Measurements from ENCODE around the gene DERL3. TPM values are rescaled to one million over a fixed set of nuclear protein-coding genes. Genes with fewer than 3 reads are reported as not detected.

Gene DERL3
- total RNA-seq, 4 donors from 2014 or later, result 1.9 to 20.0 (median 3.1) TPM

- H3K4me3 ChIP-seq, result no peak overlapping the region
- in situ Hi-C loops (cut with MboI; ENCODE audit: low pct_ligation_motif_present in 1 of 4, low pct_unique_long_range_greater_than_20kb in 1 of 4, low sequenced_read_pairs in 3 of 4) (no loop called here), intact Hi-C loops (cut with DNase I; ENCODE audit: low total_unique reads) (no loop called here)
- H3K36me3 ChIP-seq, result peaks cover 0 to 59% (median 28%) of the 10 kb centered on the region in 4 donors
- no peaks in the 10 kb centered on the region for H3K9me3 ChIP-seq
- DNase-seq, result no peak
- H3K27ac ChIP-seq, result no peak overlapping the region
- 80 to 95% methylated on average over 2 to 11 of the region's 11 CpGs for WGBS, 2 donors (ENCODE audit: low coverage in 1 of 2)
- no peaks in the 10 kb centered on the region for H3K27me3 ChIP-seq
- H3K4me1 ChIP-seq, result no peaks in the 10 kb centered on the region
- TF ChIP-seq, protein P1, sequence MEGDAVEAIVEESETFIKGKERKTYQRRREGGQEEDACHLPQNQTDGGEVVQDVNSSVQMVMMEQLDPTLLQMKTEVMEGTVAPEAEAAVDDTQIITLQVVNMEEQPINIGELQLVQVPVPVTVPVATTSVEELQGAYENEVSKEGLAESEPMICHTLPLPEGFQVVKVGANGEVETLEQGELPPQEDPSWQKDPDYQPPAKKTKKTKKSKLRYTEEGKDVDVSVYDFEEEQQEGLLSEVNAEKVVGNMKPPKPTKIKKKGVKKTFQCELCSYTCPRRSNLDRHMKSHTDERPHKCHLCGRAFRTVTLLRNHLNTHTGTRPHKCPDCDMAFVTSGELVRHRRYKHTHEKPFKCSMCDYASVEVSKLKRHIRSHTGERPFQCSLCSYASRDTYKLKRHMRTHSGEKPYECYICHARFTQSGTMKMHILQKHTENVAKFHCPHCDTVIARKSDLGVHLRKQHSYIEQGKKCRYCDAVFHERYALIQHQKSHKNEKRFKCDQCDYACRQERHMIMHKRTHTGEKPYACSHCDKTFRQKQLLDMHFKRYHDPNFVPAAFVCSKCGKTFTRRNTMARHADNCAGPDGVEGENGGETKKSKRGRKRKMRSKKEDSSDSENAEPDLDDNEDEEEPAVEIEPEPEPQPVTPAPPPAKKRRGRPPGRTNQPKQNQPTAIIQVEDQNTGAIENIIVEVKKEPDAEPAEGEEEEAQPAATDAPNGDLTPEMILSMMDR (IDR thresholded peaks at IDR 0.05), result no peak
- no peak for TF ChIP-seq EP300 (IDR thresholded peaks at IDR 0.05; ENCODE audit: low read depth)
- TF ChIP-seq POLR2AphosphoS5 (IDR thresholded peaks at IDR 0.05), result no peak
- TF ChIP-seq POLR2A (IDR thresholded peaks at IDR 0.05), result no peak
These were observed 37.5 kb downstream of the DERL3 start for GRCh38 chr22:23801238-23801821.

GRCh38 chr22:23800297-23801237 is 38.2 kb downstream of the DERL3 start:
- H3K27ac ChIP-seq, result no peak overlapping the region
- no peaks in the 10 kb centered on the region for H3K4me1 ChIP-seq
- no peaks in the 10 kb centered on the region for H3K9me3 ChIP-seq
- in situ Hi-C loops (cut with MboI; ENCODE audit: low pct_ligation_motif_present in 1 of 4, low pct_unique_long_range_greater_than_20kb in 1 of 4, low sequenced_read_pairs in 3 of 4), result no loop called here
- 86% methylated on average over 18 of the region's 18 CpGs; no CpG with 5 or more reads in 1 of the 2 donors for WGBS, 2 donors (ENCODE audit: low coverage in 1 of 2)
- DNase-seq, result no peak
- intact Hi-C loops (cut with DNase I; ENCODE audit: low total_unique reads), result no loop called here
- TF ChIP-seq POLR2A (IDR thresholded peaks at IDR 0.05), result no peak
- TF ChIP-seq POLR2AphosphoS5 (IDR thresholded peaks at IDR 0.05), result no peak
- TF ChIP-seq, protein P1 (IDR thresholded peaks at IDR 0.05), result no peak
- TF ChIP-seq EP300 (IDR thresholded peaks at IDR 0.05; ENCODE audit: low read depth), result no peak
- H3K27me3 ChIP-seq, result no peaks in the 10 kb centered on the region
- H3K4me3 ChIP-seq, result no peak overlapping the region
- H3K36me3 ChIP-seq, result peaks cover 0 to 52% (median 25%) of the 10 kb centered on the region in 4 donors

DNA sequence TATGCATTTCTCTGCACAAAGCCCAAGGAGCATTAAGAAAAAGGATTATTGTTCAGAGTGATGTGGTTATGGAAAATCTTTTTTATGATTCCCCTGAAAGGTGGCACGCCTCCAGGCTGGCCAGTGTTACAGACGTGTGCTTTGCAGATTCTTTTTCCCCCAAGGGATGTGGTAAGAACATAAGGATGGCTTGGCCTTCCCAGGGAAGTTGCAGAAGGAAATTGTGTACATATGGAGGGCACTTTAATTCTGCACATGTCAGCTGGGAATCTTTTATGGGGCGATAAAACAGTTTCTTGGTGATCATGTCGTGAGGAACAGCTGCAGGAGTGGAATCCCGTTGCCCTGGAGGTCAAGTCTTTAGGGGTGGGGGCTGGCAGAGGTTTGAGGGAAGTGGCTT is 42.3 kb downstream of the DERL3 start:
- H3K27me3 ChIP-seq, result no peaks in the 10 kb centered on the region
- in situ Hi-C loops (cut with MboI; ENCODE audit: low pct_ligation_motif_present in 1 of 4, low pct_unique_long_range_greater_than_20kb in 1 of 4, low sequenced_read_pairs in 3 of 4), result no loop called here
- intact Hi-C loops (cut with DNase I; ENCODE audit: low total_unique reads), result no loop called here
- no peak for DNase-seq
- H3K27ac ChIP-seq, result no peak overlapping the region
- 50 to 54% methylated on average over 2 to 5 of the region's 5 CpGs for WGBS, 2 donors (ENCODE audit: low coverage in 1 of 2)
- peaks cover 0 to 42% (median 15%) of the 10 kb centered on the region in 4 donors for H3K36me3 ChIP-seq
- H3K4me1 ChIP-seq, result peaks cover 0 to 10% (median 5%) of the 10 kb centered on the region in 4 donors
- H3K4me3 ChIP-seq, result no peak overlapping the region
- TF ChIP-seq POLR2A (IDR thresholded peaks at IDR 0.05) (no peak), EP300 (IDR thresholded peaks at IDR 0.05; ENCODE audit: low read depth) (no peak), POLR2AphosphoS5 (IDR thresholded peaks at IDR 0.05) (no peak)
- TF ChIP-seq, protein P1 (IDR thresholded peaks at IDR 0.05), result no peak
- no peaks in the 10 kb centered on the region for H3K9me3 ChIP-seq

GRCh38 chr22:23793326-23793725 is 45.5 kb downstream of the DERL3 start:
- in situ Hi-C loops (cut with MboI; ENCODE audit: low pct_ligation_motif_present in 1 of 4, low pct_unique_long_range_greater_than_20kb in 1 of 4, low sequenced_read_pairs in 3 of 4), result no loop called here

More at GRCh38 chr22:23793326-23793725, 45.5 kb downstream of the DERL3 start:
- DNase-seq, result no peak
- 92% methylated on average over 8 of the region's 8 CpGs; no CpG with 5 or more reads in 1 of the 2 donors for WGBS, 2 donors (ENCODE audit: low coverage in 1 of 2)
- Histone ChIP-seq H3K27ac (no peak overlapping the region), H3K36me3 (peaks cover 0 to 24% (median 8%) of the 10 kb centered on the region in 4 donors), H3K4me1 (peaks cover 9 to 40% (median 14%) of the 10 kb centered on the region in 4 donors), H3K27me3 (no peaks in the 10 kb centered on the region), H3K9me3 (no peaks in the 10 kb centered on the region), H3K4me3 (no peak overlapping the region)
- intact Hi-C loops (cut with DNase I; ENCODE audit: low total_unique reads), result no loop called here
- TF ChIP-seq POLR2A (IDR thresholded peaks at IDR 0.05) (no peak), POLR2AphosphoS5 (IDR thresholded peaks at IDR 0.05) (no peak), EP300 (IDR thresholded peaks at IDR 0.05; ENCODE audit: low read depth) (no peak)
- TF ChIP-seq, protein P1 (IDR thresholded peaks at IDR 0.05), result no peak

Measured in transverse colon (tissue), 4 donors.